HEK293 (cell line): ENCODE results near the gene PROSER2.

ENCODE experiments used
- CTCF ChIA-PET: fragments of 350-600 bp; formaldehyde crosslinking; extraction: SDS; loops from one replicate; lab custom pipeline; 2021; ENCODE audit warnings: antibody characterized with exemption; lab: Yijun Ruan, JAX
- POLR2A ChIA-PET: fragments of 300-600 bp; formaldehyde crosslinking; extraction: SDS; loops from one replicate; lab custom pipeline; 2020; ENCODE audit warnings: antibody characterized with exemption, inconsistent platforms; lab: Yijun Ruan, JAX
- H3K27ac ChIP-seq: fragments of 200-500 bp; sonication (Bioruptor generic); 2 replicates; pipeline ENCODE4 v1.5.1; 2014; ENCODE audit warnings: low read depth, low read length, control low read depth, inconsistent platforms; ENCODE audit errors: extremely low read depth
- H3K36me3 ChIP-seq, 2 experiments: fragments of 200-500 bp in 1 of 2; sonication (Bioruptor generic) in 1 of 2; 1 replicate in 1 of 2; 2 replicates in 1 of 2; pipeline ENCODE4 v1.5.1; 2014 to 2017; ENCODE audit warnings: inconsistent platforms in 2 of 2, low read length in 2 of 2; ENCODE audit not compliant: control insufficient read depth in 2 of 2, insufficient read depth in 1 of 2
- H3K4me1 ChIP-seq: fragments of 200-500 bp; sonication (Bioruptor generic); 2 replicates; pipeline ENCODE4 v1.5.1; 2014; ENCODE audit warnings: mild to moderate bottlenecking, low read length, inconsistent platforms; ENCODE audit not compliant: control insufficient read depth, insufficient read depth
- H3K4me3 ChIP-seq: 2 replicates; pipeline ENCODE4 v1.5.1; 2011; ENCODE audit warnings: low read depth, mild to moderate bottlenecking, control low read depth, low read length, moderate library complexity
- H3K9me3 ChIP-seq: fragments of 200-500 bp; sonication (Bioruptor generic); 2 replicates; pipeline ENCODE4 v1.5.1; 2014; ENCODE audit warnings: low read depth, low read length, inconsistent platforms; ENCODE audit not compliant: control insufficient read depth, insufficient read depth
- ATF2 ChIP-seq: fragments of 450-650 bp; formaldehyde crosslinking; IDR thresholded peaks from 2 replicates; pipeline ENCODE4 v1.5.1; 2016; ENCODE audit warnings: missing biosample characterization, missing genetic modification characterization, low read depth
- EGR2 ChIP-seq: fragments of 450-650 bp; formaldehyde crosslinking; IDR thresholded peaks from 2 replicates; pipeline ENCODE4 v1.5.1; 2016; ENCODE audit warnings: low read depth, missing biosample characterization, missing genetic modification characterization
- FEZF1 ChIP-seq: fragments of 450-650 bp; formaldehyde crosslinking; IDR thresholded peaks from 2 replicates; pipeline ENCODE4 v1.5.1; 2016; ENCODE audit warnings: missing biosample characterization, missing genetic modification characterization
- GFI1B ChIP-seq: fragments of 450-650 bp; formaldehyde crosslinking; IDR thresholded peaks from 2 replicates; pipeline ENCODE4 v1.5.1; 2016; ENCODE audit warnings: missing biosample characterization, missing genetic modification characterization
- GLIS1 ChIP-seq: fragments of 450-650 bp; formaldehyde crosslinking; IDR thresholded peaks from 2 replicates; pipeline ENCODE4 v1.5.1; 2016; ENCODE audit warnings: missing biosample characterization, missing genetic modification characterization
- HOXD13 ChIP-seq: sonication (generic); formaldehyde crosslinking; IDR thresholded peaks from 2 replicates; pipeline ENCODE4 v1.8.0; 2022; ENCODE audit warnings: missing genetic modification reagents, borderline replicate concordance
- PRDM1 ChIP-seq: fragments of 450-650 bp; formaldehyde crosslinking; IDR thresholded peaks from 2 replicates; pipeline ENCODE4; 2016; ENCODE audit warnings: missing biosample characterization, missing genetic modification characterization
- TRIM28 ChIP-seq: IDR thresholded peaks from 2 replicates; pipeline ENCODE4 v1.6.1; 2011; ENCODE audit warnings: low read length, control low read depth, borderline replicate concordance
- TSHZ1 ChIP-seq: fragments of 450-650 bp; formaldehyde crosslinking; IDR thresholded peaks from 2 replicates; pipeline ENCODE4 v1.5.1; 2016; ENCODE audit warnings: missing biosample characterization, missing genetic modification characterization, borderline replicate concordance
- ZBTB48 ChIP-seq: fragments of 450-650 bp; formaldehyde crosslinking; IDR thresholded peaks from 2 replicates; pipeline ENCODE4 v1.5.1; 2016; ENCODE audit warnings: missing biosample characterization, missing genetic modification characterization
- ZFHX2 ChIP-seq: fragments of 450-650 bp; formaldehyde crosslinking; conservative IDR thresholded peaks from 2 replicates; pipeline ENCODE4 v1.5.1; 2016; ENCODE audit warnings: missing biosample characterization, missing genetic modification characterization
- ZNF10 ChIP-seq: fragments of 450-650 bp; formaldehyde crosslinking; IDR thresholded peaks from 2 replicates; pipeline ENCODE4 v1.5.1; 2017; ENCODE audit warnings: missing biosample characterization, missing genetic modification characterization
- ZNF169 ChIP-seq: fragments of 450-650 bp; formaldehyde crosslinking; IDR thresholded peaks from 2 replicates; pipeline ENCODE4 v1.5.1; 2016; ENCODE audit warnings: missing biosample characterization, missing genetic modification characterization
- ZNF174 ChIP-seq: fragments of 450-650 bp; formaldehyde crosslinking; IDR thresholded peaks from 2 replicates; pipeline ENCODE4 v1.5.0; 2017; ENCODE audit warnings: missing biosample characterization, mild to moderate bottlenecking, missing genetic modification characterization
- ZNF175 ChIP-seq: fragments of 450-650 bp; formaldehyde crosslinking; IDR thresholded peaks from 2 replicates; pipeline ENCODE4 v1.5.1; 2016; ENCODE audit warnings: missing biosample characterization, missing genetic modification characterization
- ZNF248 ChIP-seq: fragments of 450-650 bp; formaldehyde crosslinking; IDR thresholded peaks from 2 replicates; pipeline ENCODE4 v1.5.1; 2017; ENCODE audit warnings: missing biosample characterization, missing genetic modification characterization
- ZNF274 ChIP-seq, 2 experiments: fragments of 200-500 bp in 1 of 2; fragments of 450-650 bp in 1 of 2; sonication (Bioruptor generic) in 1 of 2; formaldehyde crosslinking in 1 of 2; IDR thresholded peaks; 2 replicates each; pipeline versions ENCODE4 v1.5.1 to v1.6.1; 2014 to 2016; ENCODE audit warnings: borderline replicate concordance in 1 of 2, inconsistent platforms in 1 of 2, low read length in 1 of 2, missing biosample characterization in 1 of 2, missing genetic modification characterization in 1 of 2
- ZNF366 ChIP-seq: fragments of 450-650 bp; formaldehyde crosslinking; conservative IDR thresholded peaks from 2 replicates; pipeline ENCODE4 v1.5.1; 2016; ENCODE audit warnings: missing biosample characterization, missing genetic modification characterization
- ZNF37A ChIP-seq: fragments of 450-650 bp; IDR thresholded peaks from 2 replicates; pipeline ENCODE4 v1.5.1; 2018; ENCODE audit warnings: missing biosample characterization, missing genetic modification characterization
- ZNF416 ChIP-seq: fragments of 450-650 bp; formaldehyde crosslinking; IDR thresholded peaks from 2 replicates; pipeline ENCODE4 v1.5.1; 2016; ENCODE audit warnings: missing biosample characterization, missing genetic modification characterization
- ZNF473 ChIP-seq: fragments of 450-650 bp; formaldehyde crosslinking; IDR thresholded peaks from 2 replicates; pipeline ENCODE4 v1.5.1; 2017; ENCODE audit warnings: missing biosample characterization, missing genetic modification characterization
- ZNF521 ChIP-seq: fragments of 450-650 bp; formaldehyde crosslinking; IDR thresholded peaks from 2 replicates; pipeline ENCODE4 v1.5.1; 2017; ENCODE audit warnings: missing biosample characterization, mild to moderate bottlenecking, missing genetic modification characterization
- ZNF558 ChIP-seq: fragments of 450-650 bp; formaldehyde crosslinking; IDR thresholded peaks from 2 replicates; pipeline ENCODE4 v1.5.1; 2016; ENCODE audit warnings: missing biosample characterization, missing genetic modification characterization
- ZNF560 ChIP-seq: fragments of 450-650 bp; formaldehyde crosslinking; IDR thresholded peaks from 2 replicates; pipeline ENCODE4 v1.5.1; 2017; ENCODE audit warnings: missing biosample characterization, missing genetic modification characterization, borderline replicate concordance
- ZNF621 ChIP-seq: fragments of 450-650 bp; formaldehyde crosslinking; IDR thresholded peaks from 2 replicates; pipeline ENCODE4 v1.5.1; 2017; ENCODE audit warnings: missing biosample characterization, missing genetic modification characterization
- ZNF664 ChIP-seq: fragments of 450-650 bp; formaldehyde crosslinking; IDR thresholded peaks from 2 replicates; pipeline ENCODE4 v1.5.1; 2016; ENCODE audit warnings: missing biosample characterization, missing genetic modification characterization
- ZNF677 ChIP-seq: fragments of 450-650 bp; IDR thresholded peaks from 2 replicates; pipeline ENCODE4 v1.5.0; 2018; ENCODE audit warnings: missing biosample characterization, mild to moderate bottlenecking, missing genetic modification characterization, moderate library complexity
- ZNF747 ChIP-seq: fragments of 450-650 bp; formaldehyde crosslinking; IDR thresholded peaks from 2 replicates; pipeline ENCODE4 v1.5.1; 2016; ENCODE audit warnings: missing biosample characterization, missing genetic modification characterization
- TF ChIP-seq, protein P1 (sequence below): fragments of 450-650 bp; formaldehyde crosslinking; IDR thresholded peaks from 2 replicates; pipeline ENCODE4 v1.5.1; 2017; ENCODE audit warnings: missing biosample characterization, missing genetic modification characterization

Gene PROSER2

GRCh38 chr10:11831520-11831951 is 8.4 kb downstream of the PROSER2 start:
- H3K4me3 ChIP-seq: no peak overlapping the region
- ChIA-PET POLR2A (no interaction called here), CTCF (interaction anchor here (0.6 to 2.4 kb wide), 4 partner anchors 12 to 1405 kb away, joined by 3 to 12 read pairs (median 6); no protein-coding TSS in a partner anchor)
- peaks cover 25% of the 10 kb centered on the region for H3K4me1 ChIP-seq
- H3K9me3 ChIP-seq: no peaks in the 10 kb centered on the region
- peak; percentile 76 for TF ChIP-seq ZFHX2
- TF ChIP-seq ZNF416 (tag by site-specific recombination): no peak
- TF ChIP-seq ZNF175 (tag by site-specific recombination): no peak
- TF ChIP-seq EGR2 (tag by site-specific recombination): peak; percentile 74
- TF ChIP-seq TRIM28: peak; percentile 15; the same call in 1 of the 2 replicates
- no peak overlapping the region for H3K27ac ChIP-seq
- no peaks in the 10 kb centered on the region; a peak in 1 of 3 replicates for H3K36me3 ChIP-seq

GRCh38 chr10:11832042-11832441 is 8.9 kb downstream of the PROSER2 start:
- H3K27ac ChIP-seq: no peak overlapping the region
- CTCF ChIA-PET: interaction anchor here (2.4 kb wide), 1 partner anchor 12 kb away, joined by 12 read pairs; no protein-coding TSS in a partner anchor

DNA sequence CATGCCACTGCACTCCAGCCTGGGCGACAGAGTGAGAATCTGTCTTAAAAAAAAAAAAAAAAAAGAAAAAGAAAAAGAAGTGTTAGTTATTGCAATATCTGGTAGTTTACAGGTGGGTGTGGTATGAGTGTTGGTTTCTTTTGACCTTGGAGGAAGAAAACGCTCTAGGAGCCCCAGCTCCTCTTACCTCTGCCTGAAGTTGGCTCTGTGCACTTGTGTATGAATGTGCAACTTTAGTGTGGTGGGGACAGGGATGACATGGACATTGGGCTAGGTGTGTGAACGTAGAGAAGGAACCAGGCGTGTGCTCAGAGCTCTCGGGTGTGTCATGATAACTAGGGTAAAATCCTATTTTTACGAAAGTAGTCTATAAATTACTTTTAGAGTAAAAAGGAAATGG is 11.9 kb downstream of the PROSER2 start:
- CTCF ChIA-PET: no interaction called here
- POLR2A ChIA-PET: no interaction called here
- no peak overlapping the region for H3K4me3 ChIP-seq
- TF ChIP-seq, protein P1, sequence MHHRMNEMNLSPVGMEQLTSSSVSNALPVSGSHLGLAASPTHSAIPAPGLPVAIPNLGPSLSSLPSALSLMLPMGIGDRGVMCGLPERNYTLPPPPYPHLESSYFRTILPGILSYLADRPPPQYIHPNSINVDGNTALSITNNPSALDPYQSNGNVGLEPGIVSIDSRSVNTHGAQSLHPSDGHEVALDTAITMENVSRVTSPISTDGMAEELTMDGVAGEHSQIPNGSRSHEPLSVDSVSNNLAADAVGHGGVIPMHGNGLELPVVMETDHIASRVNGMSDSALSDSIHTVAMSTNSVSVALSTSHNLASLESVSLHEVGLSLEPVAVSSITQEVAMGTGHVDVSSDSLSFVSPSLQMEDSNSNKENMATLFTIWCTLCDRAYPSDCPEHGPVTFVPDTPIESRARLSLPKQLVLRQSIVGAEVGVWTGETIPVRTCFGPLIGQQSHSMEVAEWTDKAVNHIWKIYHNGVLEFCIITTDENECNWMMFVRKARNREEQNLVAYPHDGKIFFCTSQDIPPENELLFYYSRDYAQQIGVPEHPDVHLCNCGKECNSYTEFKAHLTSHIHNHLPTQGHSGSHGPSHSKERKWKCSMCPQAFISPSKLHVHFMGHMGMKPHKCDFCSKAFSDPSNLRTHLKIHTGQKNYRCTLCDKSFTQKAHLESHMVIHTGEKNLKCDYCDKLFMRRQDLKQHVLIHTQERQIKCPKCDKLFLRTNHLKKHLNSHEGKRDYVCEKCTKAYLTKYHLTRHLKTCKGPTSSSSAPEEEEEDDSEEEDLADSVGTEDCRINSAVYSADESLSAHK: no peak
- no peak for TF ChIP-seq ZNF473 (tag by site-specific recombination)
- no peak for TF ChIP-seq ZNF10 (tag by site-specific recombination)
- no peak for TF ChIP-seq ZNF677
- TF ChIP-seq ZNF621: no peak
- TF ChIP-seq ZNF521 (tag by site-specific recombination): no peak
- no peak for TF ChIP-seq ZNF37A (tag by site-specific recombination)
- TF ChIP-seq ATF2 (tag by site-specific recombination): no peak
- no peak for TF ChIP-seq FEZF1 (tag by site-specific recombination)
- TF ChIP-seq, all 188 proteins: peak for 0
- no peaks in the 10 kb centered on the region; a peak in 1 of 3 replicates for H3K36me3 ChIP-seq
- H3K9me3 ChIP-seq: no peaks in the 10 kb centered on the region
- peaks cover 21% of the 10 kb centered on the region for H3K4me1 ChIP-seq
- H3K27ac ChIP-seq: no peak overlapping the region

More at GRCh38 chr10:11832042-11832441, 8.9 kb downstream of the PROSER2 start:
- no peak for TF ChIP-seq ZNF560 (tag by site-specific recombination)
- no peak for TF ChIP-seq ZNF274 (IDR thresholded peaks at IDR 0.05; ENCODE audit: low read length)
- no peak for TF ChIP-seq ZNF274 (tag by site-specific recombination; IDR thresholded peaks at IDR 0.05; ENCODE audit: borderline replicate concordance)
- TF ChIP-seq ZNF169 (tag by site-specific recombination): no peak
- no peak for TF ChIP-seq GLIS1 (tag by site-specific recombination)
- no peak for TF ChIP-seq ZNF747
- TF ChIP-seq HOXD13 (CRISPR knock-in tag): no peak
- no peak for TF ChIP-seq ZNF366
- no peak for TF ChIP-seq TSHZ1
- no peak for TF ChIP-seq ZBTB48 (tag by site-specific recombination)
- TF ChIP-seq ZNF558: no peak
- TF ChIP-seq GFI1B (tag by site-specific recombination): no peak
- TF ChIP-seq ZNF174 (tag by site-specific recombination): no peak
- no peak for TF ChIP-seq PRDM1 (tag by site-specific recombination)
- no peak for TF ChIP-seq ZNF664 (tag by site-specific recombination)
- no peak for TF ChIP-seq ZNF248 (tag by site-specific recombination)
- H3K9me3 ChIP-seq: no peaks in the 10 kb centered on the region
- POLR2A ChIA-PET: no interaction called here
- no peaks in the 10 kb centered on the region; a peak in 1 of 3 replicates for H3K36me3 ChIP-seq
- no peak overlapping the region for H3K4me3 ChIP-seq
- H3K4me1 ChIP-seq: peaks cover 25% of the 10 kb centered on the region
